Fibroblast of peridontal ligament (primary cell): Measurements from ENCODE around the gene KRTAP5-3.
A peak's percentile ranks its signal among the peaks of the same experiment; 100 is the strongest.
"Not testable (repeated sequence)": the region's sequence is repeated elsewhere in the genome, so short reads cannot be mapped to it uniquely, and the experiment has no call there.

Experiments
- DNase-seq: peaks from one replicate; pipeline ENCODE4 v3.0.0-alpha.2; 2010; ENCODE audit errors: extremely low read depth

The KRTAP5-3 gene

DNA sequence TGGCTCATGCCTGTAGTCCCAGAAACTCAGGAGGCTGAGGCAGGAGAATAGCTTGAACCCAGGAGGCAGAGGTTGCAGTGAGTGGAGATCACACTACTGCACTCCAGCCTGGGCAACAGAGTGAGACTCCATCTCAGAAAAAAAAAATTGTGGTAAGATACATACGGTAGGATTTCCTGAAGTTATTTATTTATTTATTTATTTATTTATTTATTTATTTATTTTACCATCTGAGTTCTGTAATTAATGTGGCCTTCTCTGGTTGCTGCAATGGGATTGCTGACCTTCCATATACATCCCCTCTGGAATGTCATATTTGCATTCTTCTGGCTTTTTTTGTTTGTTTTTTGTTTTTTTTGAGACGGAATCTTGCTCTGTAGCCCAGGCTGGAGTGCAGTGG lies 25.4 kb downstream of the KRTAP5-3 start:
- not testable (repeated sequence) for DNase-seq

DNA sequence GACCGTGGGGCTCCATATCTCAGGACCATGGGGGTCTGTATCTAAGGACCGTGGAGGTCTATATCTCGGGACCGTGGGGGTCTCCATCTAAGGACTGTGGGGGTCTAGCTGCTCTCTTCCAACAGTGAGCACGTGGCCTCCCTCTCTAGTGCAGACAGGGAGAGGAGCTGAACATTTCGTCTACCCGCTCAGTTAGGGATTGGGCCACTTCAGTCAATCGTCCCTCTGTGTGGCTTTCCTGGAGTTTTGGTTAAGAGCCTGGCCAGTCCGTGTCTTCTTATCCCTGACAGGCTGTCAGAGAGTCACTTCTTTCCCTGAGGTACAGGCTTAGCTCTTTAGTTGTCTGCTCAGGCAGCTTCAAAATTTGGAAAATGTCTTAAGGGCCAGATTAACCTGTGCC lies 26.3 kb downstream of the KRTAP5-3 start:
- no peak for DNase-seq

DNA sequence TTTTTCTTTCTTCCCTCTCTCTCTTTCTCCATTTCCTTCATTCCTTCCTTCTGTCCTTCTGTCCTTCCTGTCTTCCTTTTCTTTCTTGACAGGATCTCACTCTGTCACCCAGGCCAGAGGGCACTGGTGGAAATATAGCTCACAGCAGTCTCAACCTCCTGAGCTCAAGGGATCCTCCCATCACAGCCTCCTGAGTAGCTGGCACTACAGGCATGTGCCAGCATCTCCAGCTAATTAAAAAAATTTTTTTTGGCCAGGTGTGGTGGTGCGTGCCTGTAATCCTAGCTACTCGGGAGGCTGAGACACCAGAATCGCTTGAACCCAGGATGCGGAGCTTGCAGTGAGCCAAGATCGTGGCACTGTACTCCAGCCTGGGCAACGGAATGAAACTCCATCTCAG lies 31.4 kb downstream of the KRTAP5-3 start:
- no peak for DNase-seq

DNA sequence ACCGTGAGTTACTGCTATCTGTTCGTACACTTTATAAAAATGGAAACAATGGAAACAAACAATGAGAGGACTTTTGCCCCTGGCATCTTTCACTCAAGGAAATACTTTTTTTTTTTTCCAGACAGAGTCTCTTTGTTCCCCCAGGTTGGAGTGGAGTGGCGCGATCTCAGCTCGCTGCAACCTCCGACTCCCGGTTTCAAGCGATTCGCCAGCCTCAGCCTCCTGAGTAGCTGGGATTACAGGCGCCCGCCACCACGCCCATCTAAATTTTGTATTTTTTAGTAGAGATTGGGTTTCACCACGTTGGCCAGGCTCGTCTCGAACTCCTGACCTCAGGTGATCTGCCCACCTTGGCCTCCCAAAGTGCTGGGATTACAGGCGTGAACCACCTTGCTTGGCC lies 32.5 kb downstream of the KRTAP5-3 start:
- DNase-seq = not testable (repeated sequence)

DNA sequence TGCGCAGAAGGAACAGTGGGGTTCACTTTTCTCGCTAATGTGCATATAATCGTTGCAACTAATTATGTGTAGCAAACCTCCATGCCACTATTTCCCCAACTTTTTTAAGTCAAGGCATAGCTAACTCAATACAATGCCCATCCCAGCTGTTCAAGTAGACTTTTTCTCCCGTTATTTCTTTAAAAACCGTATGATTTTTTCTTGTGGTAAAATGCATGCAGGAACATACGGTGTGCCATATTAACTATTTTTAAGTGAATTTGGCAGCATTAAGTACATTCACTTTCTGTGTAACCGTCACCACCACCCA lies 33.4 kb downstream of the KRTAP5-3 start:
- DNase-seq = no peak

DNA sequence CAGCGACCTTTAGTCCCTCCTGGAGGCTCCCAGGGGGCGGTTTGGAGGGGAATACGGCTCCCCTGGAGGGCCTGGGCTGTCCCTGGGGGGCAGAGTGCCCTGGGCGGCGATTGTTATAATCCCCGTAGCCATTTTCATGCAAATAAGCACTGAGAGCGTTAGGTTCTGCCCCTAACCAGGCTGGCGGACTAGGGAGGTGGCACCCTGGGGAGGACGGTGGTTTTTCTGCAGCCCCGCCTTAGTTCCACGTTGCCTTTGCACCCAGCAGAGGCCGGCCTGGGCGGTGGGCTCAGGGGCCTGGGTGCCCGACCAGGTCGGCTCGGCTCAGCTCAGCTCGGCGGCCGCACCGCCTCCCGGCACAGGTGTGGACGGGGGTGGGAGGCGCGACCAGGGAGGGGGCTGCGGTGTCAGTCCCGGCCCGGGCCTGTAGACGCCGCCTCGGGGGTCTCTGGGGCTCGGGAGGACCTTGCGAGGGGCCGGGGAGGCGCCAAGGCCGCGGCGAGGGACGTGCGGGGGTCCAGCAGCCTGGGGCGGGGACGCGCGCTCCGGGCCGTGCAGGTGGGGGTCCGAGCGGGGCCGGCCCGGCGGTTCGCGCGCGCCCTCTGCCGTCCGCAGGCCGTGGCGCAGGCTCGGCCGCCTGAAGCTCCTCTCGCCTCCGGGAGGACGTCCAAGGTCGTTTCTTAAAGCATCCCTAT lies 33.9 kb downstream of the KRTAP5-3 start:
- DNase-seq = peak; percentile 35

DNA sequence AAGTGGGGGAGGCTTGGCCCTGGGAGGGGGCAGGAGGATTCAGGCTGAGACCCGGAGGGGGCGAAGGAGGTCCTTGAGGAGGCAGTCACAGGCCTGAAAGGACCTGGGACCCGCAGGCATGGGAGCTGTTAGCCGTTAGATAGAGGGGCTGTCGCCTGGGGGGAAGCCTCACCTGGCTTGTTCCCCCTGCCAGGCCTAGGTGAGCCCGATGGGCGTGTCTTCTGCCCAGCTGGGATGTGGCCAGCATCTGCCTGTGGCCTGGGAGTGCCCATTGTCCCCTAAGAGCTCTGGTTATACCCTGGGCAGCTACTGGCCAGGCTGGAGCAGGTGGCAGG lies 34.4 kb downstream of the KRTAP5-3 start:
- no peak for DNase-seq

DNA sequence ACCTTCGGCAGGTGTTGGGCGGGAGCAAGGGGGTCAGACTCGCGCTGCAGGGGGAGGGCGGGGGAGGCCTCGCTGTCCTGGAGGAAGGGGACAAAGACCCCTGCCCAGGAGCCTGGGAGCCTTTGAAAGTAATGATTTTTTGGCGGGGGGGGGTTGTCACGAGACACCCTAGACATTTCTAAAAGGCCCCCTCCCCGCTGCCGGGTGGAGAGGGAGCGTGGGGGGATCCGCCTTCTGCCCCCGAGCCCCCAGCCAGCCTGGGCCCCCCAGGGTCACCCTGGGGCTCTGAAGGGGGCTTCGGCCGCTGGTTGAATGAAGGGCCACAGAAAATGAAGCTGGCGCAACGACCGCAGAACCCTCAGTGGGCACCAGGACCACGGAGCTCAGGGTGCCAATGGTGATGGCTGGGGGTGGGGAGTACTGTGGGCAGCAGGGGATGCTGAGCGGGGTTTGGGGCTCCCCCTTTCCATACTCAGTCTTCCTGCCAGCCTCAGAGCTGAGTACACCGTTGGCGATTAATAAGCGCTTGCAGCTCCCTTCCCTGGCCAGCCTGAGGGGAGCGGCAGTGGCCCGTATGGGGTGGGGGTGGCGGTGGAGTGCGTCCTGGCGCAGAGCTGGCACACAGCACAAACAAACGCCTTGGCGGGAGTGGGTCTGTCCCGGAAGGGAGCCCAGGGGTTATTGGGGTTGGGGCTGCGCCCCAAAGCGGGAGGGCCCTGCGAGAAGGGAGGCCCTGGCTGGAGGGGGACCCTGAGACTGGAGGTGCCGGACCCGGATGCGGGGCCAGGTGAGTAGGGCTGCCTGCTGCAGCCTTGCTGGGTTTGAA lies 35.0 kb downstream of the KRTAP5-3 start:
- DNase-seq = no peak

DNA sequence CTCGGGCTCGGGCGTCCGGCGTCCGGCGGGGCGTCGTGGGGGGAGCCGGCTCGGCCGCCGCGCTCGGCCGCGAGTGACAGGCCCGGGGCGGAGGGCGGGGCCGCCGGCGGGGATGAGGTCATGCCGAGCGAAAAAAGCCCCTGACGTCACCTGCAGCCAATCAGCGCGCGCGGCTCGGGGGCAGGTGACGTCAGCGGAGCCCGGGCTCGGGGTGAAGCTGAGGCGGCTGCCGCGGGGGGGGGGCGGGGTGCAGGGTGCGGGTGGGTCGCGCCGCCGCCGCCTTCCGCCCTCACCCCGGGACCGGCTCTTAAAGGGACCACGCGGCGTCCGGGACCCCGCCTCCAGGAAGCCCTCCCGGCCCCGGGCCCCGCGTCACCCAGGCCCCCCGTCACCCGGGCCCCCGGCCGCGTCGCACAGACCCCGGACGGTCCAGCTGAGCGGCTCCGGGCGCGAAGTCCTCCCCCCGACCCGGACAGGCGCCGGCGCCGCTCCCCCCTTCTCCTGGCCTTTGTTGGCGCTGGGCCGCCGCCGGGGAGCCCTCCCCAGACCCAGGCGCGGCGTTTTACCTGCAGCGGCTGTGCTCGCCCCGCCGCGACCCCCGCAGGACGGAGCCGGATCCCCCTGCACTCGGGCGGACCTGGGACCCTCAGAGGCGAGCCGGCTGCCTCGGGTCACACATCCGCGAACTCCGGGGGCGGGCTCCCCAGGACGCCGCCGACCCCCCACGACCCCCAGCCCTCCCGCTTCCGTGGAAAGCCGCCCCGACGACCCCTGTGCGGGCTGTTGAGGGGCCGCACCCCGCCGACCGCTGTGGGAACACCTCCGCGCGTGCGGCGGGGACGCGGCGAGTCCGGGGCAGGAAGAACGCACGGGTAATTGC lies 35.8 kb downstream of the KRTAP5-3 start, which contains the start of gene DUSP8:
TSS of gene DUSP8 (minus strand) at position 75 of the 880 bp plus-strand sequence. CDS start 6,445 bp downstream, outside the sequence.
- peak; percentile 68 for DNase-seq

DNA sequence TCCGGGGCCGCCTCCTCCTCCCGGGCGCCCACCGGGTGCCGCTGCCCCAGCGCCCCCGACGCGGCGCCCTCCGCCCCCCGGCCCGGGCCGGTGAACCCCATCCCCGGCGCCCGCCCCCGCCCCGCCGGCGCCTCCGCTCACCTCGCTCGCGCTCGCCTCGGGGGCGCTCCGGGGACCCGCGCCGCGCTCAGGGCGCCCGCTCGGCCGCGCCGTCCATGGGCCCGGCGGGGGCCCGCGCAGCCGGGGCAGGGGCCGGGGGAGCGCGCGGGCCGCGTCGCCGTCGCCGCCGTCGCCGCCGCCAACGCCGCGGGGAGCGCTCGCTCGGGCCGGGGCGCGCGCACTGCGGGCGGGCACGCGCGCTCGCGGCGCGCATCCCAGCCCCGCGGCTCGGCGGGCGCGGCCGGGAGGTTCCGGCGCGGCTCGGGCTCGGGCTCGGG lies 36.5 kb downstream of the KRTAP5-3 start:
- no peak for DNase-seq

DNA sequence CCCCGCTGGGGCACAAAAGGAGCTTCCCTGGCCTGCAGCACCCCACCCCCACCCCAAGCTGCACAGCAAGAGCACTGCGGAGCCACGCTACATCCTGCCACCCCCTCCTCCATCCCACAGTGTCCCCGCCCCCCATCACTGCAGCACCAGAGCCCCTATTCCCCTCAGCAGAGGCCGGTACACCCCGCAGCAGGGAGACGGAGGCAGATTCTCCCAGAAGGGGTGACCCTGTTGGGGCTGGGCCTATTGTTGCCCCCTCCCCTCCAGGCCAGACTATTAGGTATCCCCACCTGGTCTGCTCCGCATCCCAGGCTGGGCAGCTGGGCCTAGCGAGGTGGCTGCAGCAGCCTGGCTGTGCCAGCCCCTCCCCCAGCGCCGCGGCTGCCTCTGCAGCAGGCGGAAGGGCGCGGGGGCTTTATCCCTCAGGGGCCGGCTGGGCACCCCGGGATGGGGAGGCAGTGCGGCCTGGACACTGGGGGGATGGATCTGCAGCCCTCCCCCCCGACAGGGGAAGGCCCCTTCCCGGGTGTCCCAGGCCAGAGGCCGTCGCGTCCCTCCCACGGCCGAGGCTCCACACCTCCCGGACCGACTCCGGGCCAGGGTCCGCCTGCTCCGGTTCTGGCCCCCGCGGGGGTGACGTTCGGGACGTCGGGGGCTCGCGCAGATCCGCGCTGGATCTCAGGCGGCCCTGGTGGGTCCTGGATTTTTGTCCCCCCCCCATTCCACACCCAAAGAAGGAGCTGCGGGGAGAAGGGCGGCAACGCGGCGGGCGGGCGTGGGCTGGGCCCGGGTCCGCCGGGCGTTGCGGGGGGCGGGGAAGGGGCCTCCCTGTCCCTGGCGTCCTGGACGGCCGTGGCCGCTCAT lies 37.1 kb downstream of the KRTAP5-3 start:
- DNase-seq = no peak

DNA sequence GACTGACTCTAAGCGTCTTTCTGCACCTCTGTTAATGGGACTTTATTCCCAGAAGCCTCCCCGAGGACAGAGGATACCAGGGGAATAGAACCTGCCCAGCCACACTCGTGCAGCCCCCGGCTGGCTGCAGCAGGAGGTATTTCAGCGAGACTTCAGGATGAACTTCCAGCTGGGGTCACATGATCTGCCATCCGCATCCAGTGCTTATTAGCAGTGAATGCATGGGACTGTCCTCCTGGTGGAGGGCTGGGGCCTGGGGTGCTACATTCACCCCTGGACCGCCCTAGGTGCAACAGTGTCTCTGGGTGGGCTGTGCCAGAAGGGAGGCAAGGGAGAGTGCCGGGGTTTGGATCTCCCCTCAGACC lies 37.8 kb downstream of the KRTAP5-3 start:
- no peak for DNase-seq

DNA sequence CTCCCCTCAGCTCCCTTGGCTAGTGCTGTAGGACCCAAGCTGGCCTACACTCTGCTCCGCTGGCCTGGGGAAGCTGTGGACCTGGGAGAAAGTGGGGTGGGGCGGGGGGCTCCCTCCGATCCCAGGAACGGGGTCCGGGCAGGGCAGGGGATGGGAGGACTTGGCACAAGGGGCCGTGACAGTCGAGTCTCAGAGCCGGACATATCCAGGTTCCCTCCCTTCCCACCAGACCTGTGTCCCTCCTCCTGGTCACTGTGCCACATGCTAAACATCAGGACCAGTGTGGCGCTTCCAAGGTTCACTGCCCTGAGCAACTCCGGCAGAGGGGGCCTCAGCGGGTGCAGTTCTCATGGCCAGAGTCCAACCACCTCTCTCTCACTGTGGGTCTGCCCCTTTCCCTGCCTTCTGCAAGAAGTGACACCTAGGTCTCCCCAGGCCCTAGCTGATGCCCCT lies 38.2 kb downstream of the KRTAP5-3 start:
- DNase-seq = no peak

DNA sequence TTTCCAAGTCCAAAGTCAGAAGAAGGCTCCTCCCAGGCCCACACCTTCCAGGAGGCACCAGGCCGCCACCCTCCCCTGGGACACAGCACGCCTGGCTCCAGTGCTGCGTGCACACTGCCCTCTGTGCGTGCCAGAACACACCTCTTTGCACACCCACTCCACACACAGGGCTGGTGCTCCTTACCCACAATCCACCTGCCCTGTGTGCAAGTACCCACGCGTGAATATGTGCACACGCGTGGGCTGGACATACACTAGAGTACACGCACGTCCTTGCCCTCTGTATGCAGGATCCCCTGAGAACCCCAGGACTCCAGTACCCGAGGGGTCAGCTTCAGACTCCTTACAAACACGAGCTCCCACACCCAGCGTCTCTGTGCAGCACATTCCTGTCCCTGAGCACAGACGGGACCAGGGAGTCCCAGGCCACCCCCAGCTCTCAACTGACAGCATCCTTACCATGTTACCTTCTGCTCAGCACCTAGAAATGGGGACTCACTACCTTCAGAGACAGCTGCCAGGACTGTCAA lies 38.9 kb downstream of the KRTAP5-3 start:
- no peak for DNase-seq

DNA sequence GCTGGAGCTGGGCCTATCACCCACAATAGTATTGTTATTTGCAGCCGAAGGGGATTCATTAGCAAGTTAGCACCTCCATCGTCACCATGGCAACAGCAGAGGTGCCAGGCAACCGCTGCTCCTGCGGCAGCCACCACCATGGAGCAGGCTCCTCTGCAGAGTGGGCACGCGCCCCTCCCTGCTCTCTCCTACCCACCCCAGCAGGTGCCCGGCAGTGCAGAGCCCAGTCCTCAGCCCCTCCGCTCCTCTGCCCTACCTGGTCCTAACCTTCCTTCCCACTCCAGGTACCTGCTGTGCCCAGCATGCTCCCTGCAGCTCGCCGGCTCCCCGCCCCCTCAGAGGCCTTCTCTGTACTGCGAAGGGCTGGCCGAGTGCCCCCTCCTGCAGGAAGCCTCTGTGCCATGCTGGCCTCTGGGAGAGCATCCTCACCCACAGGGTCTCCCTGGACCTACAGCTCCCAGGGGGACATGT lies 39.8 kb downstream of the KRTAP5-3 start:
- DNase-seq = no peak

DNA sequence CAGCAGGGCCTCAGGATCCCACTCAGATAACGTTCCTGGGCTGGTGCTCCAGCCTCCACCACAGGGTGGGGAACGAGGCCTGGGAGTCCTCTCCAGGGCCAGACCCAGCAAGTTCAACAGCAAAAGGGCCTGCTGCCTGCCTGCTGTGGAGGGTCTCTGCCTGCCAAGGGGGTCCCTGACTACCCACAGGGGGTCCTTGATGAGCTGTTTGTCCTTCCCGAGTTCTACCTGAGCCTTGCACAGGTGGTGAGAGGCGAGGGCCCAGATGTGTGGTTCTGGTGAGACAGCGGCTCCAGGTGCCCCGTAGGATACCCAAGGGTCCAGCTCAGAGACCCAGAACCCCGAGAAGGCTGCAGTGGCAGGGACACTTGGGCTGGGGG lies 40.6 kb downstream of the KRTAP5-3 start:
- DNase-seq = no peak

DNA sequence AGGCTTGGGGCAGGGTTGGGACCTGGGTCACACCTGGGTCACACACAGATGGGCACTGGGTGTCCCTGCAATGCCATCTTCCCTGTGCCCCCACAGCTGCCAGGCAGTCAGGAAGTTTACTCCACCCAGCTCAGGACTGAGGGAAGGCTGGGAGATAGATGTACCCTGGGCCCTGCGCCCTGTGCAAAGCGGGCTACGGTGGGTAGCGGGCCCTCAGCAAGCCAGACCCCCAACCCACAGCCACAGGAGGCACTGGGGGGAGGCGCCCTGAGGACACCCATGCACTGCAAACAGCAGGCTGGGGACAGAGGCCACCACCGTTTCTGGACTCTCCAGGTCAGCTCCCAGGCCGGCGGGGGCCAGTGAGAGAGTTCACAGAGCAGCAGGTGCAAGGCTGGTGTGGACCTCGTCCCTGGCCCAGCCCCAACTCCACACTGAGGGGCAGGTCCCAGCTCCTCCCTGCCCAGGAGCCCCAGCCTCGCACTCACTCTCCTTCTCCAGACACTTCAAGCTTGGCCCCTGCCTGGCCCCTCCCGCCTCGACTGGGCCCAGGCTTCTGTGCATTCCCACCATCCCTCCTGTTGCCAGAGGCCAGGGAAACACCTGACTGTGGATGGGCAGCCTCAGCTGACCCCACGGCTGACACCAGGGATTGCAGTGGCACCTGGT lies 41.1 kb downstream of the KRTAP5-3 start:
- no peak for DNase-seq

DNA sequence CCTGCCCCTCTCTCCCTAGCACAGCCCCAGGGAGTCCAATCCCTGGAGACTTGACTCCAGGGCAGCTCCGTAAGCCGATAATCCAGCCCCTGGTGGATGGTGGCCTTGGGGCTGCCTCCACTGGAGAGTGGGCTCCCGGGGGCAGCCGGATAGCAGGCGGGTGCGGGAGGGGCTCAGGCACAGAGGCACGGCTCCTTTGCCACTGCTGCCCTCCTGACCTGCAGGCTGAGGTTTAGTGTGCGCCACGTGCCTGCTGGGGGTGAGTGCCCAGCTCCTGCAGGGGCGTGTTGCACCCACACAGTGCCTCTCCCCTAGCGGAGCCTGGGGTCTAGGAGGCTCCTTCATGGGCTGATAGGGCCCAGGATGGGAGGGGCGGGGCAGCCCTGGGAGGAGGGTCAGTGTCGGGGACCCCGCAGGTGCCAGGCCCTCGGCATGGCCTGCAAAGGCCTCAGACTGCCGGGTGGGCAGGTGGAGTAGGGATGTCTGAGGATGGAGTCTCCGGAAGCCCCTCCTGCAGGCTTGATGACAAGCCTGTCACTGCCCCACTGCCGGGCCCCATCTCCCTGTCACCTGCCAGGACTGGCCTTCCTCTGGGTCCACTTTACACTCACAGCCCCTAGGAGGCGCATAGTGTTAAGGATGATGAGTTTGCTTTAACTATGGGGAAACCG lies 41.7 kb downstream of the KRTAP5-3 start:
- no peak for DNase-seq

DNA sequence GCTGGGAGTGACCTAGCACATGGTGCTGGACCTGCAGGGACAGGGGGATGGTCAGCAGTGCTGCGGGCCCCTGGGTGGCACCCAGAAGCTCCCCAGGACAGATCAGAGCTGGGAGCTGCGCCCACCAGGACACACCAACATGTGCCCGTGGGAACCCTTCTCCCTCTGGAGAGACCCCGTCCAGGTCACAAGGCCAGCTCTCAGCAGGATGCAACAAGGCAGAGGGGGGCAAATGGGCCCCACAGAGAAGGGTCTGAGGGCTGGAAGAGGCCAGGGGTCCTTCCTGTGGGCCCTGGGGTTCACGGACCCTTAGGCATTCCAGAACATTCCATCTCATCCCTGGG lies 42.4 kb downstream of the KRTAP5-3 start:
- no peak for DNase-seq
